Ovary (tissue), 3 donors: ENCODE results near the gene POLA1.

Experiments used
- EP300 ChIP-seq: sonication (generic); formaldehyde crosslinking; IDR thresholded peaks from one replicate; pipeline ENCODE4 v1.6.1; 2017; ENCODE audit warnings: antibody characterized with exemption
- POLR2A ChIP-seq: fragments of 450-650 bp; IDR thresholded peaks from one replicate; pipeline ENCODE4 v1.6.1; 2017; ENCODE audit warnings: antibody characterized with exemption, mild to moderate bottlenecking, moderate library complexity
- TF ChIP-seq, protein P1 (sequence below), 3 donors: fragments of 450-650 bp in 2 of 3; fragments of 200-600 bp in 1 of 3; IDR thresholded peaks; one replicate each; pipeline versions ENCODE4 v1.5.1 to v1.8.0; 2016 to 2022; ENCODE audit warnings: antibody characterized with exemption in 3 of 3, mild to moderate bottlenecking in 1 of 3
- donor health status: DM: no; HTN: no; CAD: no.

DNA sequence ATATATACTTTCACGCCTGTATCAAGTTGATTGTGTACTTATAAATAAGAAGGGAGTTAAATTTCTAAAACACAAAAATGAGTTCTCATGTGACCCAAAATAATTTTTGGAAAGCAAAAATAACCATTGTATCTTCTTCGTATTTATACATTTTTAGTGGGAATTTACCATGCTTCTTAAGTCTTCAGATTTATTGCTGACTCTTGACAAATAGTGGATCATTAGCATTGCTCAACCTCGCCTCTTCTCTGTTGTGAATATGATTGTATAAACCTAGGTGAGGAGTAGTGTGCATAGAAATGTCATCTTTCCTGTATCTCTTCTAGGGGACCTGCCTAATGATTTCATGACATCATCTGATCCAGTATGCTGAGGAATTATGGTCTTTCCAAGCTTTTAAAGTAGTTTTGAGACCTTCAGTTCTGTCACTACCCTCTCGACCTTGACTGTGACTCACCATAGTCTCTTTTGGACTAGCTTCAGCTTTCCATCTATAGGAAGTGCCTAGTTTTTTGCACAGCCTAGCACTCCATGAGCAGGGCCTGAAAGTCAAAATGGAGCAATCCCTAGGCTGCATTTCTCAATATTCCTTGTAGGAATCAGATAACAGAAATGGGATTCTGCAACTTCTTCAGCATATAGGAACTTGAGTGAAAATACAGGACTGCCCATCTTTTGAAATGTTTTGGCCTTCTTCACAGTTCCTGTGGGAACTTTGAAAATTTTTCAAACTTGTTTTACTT lies 164.5 kb downstream of the POLA1 start:
- TF ChIP-seq, protein P1, sequence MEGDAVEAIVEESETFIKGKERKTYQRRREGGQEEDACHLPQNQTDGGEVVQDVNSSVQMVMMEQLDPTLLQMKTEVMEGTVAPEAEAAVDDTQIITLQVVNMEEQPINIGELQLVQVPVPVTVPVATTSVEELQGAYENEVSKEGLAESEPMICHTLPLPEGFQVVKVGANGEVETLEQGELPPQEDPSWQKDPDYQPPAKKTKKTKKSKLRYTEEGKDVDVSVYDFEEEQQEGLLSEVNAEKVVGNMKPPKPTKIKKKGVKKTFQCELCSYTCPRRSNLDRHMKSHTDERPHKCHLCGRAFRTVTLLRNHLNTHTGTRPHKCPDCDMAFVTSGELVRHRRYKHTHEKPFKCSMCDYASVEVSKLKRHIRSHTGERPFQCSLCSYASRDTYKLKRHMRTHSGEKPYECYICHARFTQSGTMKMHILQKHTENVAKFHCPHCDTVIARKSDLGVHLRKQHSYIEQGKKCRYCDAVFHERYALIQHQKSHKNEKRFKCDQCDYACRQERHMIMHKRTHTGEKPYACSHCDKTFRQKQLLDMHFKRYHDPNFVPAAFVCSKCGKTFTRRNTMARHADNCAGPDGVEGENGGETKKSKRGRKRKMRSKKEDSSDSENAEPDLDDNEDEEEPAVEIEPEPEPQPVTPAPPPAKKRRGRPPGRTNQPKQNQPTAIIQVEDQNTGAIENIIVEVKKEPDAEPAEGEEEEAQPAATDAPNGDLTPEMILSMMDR (IDR thresholded peaks at IDR 0.05) = no peak
- no peak for TF ChIP-seq EP300
- no peak for TF ChIP-seq POLR2A
